HT1080 (cell line): ENCODE results near the gene GATA5. TPM values are rescaled to one million over a fixed set of nuclear protein-coding genes. Genes with fewer than 3 reads are reported as not detected.
"Not testable (repeated sequence)": the region's sequence is repeated elsewhere in the genome, so short reads cannot be mapped to it uniquely, and the experiment has no call there.

ENCODE experiments used
- DNase-seq: peaks from one replicate; pipeline ENCODE4 v3.0.0-alpha.2; 2015; ENCODE audit warnings: low read depth
- total RNA-seq: library from RNA; depleted of rRNA; stranded (reverse); fragments of >200 nt; shearing (Covaris generic); gene quantifications from 2 replicates; pipeline ENCODE4 v1.2.3, GENCODE V29; 2014

The GATA5 gene
- total RNA-seq, 1 experiment from 2014 or later = not detected

DNA sequence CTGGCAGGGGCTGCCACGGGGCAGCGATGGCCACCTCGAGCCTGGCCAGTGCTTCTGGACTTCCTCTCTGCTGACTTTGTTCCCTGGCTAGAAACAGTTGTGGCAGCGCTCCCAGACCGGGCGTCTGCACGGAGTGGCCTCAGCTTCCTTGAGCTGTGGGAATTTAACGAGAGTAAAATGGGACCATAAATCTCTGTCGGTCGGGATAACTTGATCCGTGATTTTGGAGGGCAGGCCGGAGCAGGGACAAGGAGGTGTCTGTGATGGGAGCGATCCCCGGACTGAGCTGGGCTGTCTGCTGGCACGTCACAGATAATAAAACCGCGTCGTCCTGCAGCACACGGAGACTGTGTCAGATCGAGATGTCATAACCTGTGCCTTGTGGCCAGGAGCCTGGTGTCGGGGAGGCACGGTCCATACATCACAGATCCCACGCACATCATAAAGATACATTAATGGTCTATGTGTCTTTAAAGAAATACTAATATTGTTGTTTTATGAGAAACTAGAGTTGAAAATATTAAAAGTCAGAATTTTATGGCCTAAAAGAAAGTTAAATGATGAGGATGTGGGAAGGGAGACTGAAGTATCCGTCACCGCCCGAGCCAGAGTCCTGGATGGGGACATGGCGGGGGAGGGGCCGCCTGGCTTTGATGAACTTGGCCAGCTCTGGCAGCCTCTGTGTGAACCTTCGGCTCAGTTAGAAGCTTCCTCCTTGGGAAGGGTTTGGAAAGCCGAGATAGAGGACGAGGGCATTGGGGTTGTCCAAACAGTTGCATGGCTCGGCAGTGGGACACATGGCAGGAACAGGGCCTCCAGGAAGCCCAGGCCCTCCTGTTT is 41.9 kb downstream of the GATA5 start:
- no peak for DNase-seq

DNA sequence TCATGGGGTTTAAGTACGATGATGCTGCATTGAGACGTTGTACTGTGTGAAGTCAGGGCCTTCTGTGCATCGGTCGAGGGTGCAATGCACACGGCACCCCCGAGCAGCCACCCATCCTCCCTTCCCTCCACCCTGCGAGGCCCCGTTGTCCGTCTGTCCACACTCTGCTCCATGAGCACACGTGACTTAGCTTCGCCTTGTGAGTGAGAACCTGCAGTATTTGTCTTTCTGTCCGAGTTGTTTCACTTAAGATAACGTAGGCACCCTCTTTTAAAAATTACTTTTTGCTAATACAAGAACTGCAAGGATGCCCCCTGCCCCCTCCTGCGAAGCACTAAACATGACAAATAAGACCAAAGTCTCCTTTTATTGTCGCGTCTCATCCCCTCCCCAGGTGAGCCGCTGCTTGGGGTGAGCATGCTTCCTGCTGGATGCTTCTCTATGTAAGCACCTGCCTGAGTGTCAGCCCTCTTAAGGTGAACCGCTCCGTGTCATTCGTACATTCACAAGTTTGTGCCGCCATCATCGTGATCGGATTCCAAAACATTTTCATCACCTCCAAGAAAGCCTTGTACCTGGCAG is 44.8 kb downstream of the GATA5 start:
- no peak for DNase-seq

DNA sequence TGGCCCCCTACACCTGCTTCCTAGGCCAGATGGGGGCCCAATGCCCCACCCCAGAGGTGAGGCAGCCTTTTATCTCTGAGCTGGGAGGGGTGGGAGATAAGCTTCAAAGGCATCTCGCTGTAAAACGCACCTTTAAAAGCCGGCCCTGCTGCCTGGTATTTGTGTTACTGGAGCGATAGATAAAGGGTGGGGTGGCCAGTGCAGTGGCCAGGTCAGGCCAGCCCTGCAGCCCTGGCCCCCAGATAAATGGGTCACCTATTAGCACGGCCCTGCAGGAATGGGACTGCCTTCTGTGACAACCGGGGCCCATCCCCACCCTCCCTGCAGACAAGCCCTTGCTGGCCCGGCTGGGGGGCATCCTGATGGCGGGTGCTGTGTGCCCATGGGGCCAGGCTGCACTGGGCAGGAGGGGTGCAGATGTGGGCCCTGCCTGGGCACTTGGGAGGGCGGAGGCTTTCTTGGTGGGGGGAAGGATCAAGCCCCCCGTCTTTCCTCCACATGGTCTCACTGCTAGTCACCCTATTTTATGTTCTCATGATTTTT is 45.4 kb downstream of the GATA5 start:
- DNase-seq = no peak

DNA sequence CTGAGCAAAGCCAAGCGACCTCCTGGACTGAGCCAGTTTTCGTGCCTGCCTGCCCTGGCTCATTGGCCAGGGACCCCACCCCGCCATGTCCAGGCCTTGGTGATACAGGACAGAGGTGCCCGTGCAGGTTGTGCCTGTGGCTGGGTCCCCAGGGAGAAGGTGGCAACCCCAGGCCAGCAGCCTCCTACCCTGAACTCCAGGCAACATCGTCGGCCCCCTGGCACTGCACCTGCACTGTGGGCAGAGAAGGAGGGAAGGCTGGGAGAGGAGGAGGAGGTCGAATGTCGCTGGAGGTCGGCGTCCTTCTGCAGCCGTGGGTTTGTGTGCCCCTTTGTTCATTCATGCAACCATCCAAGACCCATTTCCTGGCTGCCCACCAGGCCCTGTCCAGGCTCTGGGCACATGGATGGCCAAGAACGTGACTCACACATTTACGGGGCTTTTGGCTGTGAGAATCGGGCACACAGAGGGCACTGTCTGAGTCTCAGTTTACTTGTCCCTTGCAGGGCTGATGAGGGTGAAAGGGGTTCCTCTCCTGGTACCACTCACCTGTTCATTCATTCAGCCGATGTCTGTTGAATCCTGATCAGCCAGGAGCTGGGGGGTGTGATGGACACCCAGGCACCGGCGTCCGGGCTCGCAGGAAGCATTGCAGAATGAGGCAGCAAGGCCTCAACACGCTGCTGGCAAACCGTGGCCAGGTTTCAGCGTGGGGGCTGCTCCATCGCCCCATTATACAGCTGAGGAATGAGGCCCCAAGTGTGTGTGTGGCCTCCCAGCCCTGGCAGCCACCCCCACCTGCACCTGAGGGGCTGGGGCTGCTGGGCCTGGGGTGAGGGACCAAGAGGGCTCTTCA is 46.1 kb downstream of the GATA5 start:
- DNase-seq = no peak

DNA sequence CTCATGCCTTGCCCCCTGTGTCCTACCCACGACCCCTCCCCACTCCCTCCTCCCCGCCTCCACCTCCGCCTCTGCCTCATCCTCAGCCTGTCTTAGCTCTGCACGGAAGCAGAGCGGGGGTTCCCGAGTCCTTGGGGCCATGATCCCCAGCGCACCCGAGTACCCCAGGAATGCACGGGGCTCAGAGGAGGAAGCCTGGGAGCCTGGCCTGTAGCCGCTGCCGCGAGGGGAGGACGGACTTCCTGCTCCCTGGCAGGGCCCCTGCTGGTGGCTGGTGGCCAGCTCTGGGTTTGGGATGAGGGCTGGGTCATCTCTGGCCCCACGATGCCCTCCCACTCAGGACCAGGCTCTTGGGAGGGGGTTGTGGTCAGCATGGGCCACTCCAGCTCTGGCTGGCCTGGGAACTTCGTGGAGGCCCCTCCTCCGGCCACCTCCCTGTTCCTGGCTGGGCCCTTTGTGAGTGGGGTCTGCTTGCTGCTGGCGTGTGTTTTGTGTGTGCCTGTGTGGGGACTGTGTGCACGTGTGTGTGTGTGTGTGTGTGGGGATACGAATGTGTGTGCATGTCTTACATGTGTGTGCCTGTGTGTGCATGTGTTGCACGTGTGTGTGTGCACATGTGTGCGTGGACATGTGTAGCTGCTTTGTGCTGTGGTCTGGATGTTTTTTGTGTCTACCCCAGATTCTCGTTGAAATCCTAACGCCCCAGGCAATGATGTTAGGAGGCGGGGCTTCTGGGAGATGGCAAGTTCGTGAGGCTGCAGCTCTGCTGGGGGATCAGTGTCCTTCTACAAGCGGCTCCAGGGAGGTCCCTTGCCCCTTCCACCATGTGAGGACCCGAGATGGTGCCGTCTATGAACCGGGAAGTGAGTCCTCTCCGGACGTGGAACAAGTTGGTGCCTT is 47.1 kb downstream of the GATA5 start:
- no peak for DNase-seq

DNA sequence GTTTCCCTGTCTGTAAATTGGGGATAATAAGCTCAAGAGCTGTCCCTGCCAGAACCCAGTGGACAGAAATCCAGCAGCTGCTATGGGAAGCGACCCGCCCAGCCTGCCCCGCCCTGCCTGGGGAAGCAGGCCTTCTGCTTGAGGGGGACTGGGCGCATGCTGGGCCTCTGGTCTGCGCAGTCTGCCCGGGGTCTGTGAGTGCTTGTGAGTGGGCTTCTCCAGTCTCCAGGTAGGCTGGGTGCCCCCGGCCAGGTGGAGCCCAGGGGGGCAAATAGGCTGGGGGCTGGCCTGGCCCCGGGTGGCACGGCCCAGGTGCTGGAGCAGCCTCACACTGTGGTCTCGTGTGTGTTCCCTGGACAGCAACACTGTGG is 47.8 kb downstream of the GATA5 start:
- DNase-seq = no peak

DNA sequence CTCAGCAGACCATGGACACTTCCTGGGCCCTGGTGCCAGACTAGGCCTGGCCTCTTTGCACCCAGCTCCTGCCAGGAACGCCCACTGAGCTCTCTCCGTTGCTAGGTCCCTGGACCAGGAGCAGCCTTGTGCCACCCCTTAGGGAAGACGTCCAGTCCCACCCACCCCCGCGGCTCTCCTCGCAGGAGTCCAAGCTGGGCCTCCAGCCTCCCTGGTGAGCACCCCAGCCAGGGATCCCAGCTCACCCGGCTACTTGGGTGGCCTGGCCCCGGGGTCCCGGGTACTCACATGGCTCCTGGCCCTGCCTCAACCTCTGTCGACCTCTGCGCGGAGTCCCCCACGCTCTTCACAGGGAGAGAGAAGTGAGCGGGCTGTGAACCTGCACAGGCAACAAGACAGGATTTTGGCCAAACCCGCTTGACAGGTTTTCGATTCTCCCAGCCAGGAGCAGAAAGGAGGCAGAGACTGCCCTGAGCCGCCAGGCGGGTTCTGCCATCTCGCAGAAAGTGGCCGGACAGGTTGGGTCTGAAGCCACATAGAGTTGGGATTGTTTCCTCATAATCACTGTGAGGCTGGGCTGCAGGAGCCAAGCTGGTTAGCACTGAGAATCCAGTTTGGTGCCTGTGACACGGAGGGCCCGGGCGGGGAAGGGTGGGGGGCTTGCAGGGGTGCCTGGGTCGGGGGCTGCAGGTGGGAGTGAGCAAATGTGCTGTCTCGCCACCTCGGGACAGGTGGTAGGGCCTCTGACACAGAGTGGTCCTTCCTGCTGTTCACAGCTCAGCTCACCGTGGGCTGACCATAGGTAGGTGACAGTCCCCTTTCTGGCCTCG is 48.4 kb downstream of the GATA5 start, which contains the start of gene RBBP8NL:
RBBP8NL (minus strand) TSS at position 368 of the 830 bp plus-strand sequence. CDS start 7,892 bp downstream, outside the sequence.
- no peak for DNase-seq

DNA sequence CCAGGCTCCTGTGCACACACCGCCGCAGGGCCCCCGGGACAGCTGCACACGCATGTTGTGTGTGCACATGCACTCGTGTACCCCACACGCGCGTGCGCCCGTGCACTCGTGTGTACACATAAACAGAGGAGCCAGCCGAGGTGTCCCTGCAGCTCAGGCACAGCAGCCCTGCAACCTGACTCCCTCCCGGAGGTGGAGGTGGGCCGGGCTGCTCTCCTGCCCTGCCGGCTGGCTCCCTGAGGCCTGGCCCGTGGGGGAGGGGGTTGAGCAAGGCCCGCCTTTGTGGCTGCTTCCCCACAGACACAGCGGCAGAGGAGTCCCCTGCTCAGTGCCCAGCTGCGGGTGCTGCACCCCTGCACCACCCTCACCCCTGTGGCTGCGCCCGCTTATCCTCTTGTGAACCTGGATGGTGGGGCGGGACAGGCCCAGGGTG is 49.1 kb downstream of the GATA5 start:
- DNase-seq = no peak

DNA sequence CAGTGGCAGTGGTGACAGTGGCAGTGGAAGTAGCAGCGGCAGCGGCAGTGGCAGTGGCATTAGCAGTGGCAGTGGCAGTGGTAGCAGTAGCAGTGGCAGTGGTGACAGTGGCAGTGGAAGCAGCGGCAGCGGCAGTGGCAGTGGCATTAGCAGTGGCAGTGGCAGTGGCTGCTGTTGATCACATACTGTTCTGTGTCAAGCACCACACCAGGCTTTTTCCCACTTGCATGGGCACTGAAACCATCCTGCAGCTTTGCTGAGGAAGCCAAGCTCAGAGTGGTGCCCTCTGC is 49.8 kb downstream of the GATA5 start:
- DNase-seq = not testable (repeated sequence)

DNA sequence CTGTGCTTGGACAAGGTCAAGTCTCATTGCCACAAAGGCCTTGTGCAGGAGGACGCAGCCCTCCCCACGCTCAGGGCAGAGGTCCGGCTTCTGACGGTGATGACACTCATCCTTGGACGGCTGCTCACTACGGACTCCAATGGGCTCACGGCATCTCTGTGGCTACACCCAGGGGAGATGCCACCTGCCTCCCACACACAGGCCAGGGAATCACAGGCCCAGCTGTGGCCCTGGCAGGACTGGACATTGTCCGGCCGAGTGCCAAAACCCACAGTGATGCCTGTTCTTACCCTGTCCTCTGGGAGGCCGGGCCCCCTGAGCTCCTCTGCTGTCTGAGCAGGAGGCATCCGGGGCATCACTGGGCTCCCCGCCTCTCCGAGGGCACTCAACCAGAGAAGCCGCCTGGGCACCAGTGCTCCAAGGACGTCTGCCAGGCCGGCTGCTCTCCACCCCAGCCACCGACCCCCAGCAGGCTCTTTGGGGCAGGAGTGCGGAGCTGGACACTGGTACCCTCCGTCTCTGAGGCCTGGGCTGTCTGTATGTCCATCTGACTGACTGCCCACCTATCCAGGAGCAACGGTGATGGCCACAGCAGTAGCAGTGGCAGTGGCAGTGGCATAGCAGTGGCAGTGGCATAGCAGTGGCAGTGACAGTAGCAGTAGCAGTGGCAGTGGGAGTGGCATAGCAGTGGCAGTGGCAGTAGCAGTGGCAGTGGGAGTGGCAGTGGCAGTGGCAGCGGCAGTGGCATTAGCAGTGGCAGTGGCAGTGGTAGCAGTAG is 50.3 kb downstream of the GATA5 start:
- no peak for DNase-seq

DNA sequence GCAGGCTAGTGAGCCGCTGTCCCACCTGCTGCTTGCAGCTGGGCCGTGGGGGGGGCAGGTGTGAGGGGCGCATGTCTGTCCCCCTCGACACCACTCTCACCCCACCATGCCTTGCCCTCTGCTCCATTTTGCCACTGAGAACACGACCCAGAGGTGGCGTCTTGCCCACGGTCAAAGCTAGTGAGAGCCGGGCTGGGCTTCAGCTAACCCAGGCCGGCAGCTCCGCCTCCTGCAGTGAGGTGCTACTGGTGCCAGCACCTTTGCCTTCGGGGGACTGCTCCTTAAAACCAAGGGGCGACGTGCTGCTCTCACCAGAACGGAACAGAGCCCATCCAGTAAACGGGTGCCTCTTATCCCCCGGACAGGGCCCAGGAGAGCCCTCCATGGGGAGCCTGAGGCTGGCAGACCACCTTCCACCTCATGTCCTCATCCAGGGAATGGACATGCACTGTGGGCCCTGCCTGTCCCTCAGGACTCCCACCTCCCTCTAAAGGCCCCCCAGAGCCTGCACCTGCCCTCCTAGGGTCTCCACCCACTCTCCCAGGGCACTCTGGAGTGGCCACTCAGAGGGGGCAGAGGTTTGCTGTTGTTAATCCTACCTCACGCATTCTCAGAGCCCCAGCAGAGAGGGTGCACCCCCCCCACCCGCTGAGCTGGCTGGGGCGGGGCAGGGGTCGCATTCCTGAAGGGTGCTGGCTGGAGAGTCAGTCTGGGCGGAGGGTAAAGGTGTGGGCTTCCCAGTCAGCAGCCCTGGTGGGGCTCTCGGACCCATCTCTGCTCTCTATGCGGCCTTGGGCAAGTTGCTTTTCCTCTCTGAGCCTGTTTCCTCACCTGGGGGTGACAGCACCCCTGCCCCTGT is 51.3 kb downstream of the GATA5 start:
- no peak for DNase-seq

DNA sequence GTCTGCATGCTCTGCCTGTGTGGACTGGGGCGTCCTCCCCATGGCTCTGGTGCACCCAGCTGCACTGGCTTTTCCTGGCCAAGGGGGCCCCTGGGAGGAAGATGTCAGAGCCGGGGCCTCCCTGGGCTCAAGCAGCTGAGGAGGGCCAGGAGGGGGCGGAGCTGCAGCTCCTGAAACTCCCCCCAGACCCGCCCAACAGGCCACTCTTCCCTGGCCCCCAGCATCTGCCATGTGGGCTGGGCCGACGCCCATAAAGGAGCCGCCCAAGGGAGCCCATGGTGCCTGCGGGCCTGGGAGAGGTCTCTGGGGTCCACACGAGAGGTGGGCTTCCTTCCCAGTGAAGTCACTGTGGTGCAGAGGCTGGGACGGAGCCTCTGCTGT is 52.5 kb downstream of the GATA5 start:
- no peak for DNase-seq

DNA sequence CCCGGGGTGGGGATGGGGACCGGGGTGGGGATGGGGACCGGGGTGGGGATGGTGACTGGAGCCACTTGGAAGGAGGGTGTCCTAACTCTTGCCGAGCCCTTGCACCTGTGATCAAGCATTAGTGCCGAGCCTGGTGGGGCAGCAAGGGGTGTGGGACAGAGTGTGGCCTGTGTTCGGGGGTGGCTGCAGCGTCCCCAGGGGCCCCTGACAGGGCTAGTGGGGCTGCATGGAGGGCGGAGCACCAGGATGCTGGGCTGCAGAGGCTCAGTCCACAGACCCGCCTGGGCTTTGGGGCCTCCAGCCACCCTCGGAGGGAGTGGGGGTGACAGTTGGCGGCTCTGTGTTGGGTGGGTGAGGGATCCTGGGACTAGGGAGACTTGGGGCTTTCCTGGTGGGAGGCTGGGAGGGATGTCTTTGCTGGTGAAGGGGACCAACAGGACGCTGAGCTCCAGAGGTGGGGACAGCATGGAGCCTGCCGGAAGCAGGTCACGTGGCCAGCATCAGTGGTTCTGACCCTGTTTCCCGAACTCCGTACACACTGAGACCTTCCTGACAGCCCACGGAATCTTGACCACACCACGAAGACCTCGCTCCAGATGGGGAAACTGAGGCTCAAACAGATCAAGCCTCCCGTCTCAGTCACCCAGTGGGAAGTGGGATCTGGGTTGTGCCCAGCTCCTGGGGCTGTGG is 53.0 kb downstream of the GATA5 start:
- no peak for DNase-seq

DNA sequence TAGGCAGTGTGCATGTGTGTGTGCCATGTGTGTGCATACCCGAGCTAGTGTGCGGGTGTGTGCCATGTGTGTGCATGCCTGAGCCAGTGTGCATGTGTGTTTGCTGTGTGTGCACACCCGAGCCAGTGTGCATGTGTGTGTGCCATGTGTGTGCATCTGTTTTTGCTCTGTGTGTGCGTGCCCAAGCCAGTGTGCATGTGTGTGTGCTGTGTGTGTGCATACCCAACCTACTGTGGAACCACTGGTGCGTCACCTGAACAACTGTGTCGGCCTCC is 54.1 kb downstream of the GATA5 start:
- DNase-seq = no peak

DNA sequence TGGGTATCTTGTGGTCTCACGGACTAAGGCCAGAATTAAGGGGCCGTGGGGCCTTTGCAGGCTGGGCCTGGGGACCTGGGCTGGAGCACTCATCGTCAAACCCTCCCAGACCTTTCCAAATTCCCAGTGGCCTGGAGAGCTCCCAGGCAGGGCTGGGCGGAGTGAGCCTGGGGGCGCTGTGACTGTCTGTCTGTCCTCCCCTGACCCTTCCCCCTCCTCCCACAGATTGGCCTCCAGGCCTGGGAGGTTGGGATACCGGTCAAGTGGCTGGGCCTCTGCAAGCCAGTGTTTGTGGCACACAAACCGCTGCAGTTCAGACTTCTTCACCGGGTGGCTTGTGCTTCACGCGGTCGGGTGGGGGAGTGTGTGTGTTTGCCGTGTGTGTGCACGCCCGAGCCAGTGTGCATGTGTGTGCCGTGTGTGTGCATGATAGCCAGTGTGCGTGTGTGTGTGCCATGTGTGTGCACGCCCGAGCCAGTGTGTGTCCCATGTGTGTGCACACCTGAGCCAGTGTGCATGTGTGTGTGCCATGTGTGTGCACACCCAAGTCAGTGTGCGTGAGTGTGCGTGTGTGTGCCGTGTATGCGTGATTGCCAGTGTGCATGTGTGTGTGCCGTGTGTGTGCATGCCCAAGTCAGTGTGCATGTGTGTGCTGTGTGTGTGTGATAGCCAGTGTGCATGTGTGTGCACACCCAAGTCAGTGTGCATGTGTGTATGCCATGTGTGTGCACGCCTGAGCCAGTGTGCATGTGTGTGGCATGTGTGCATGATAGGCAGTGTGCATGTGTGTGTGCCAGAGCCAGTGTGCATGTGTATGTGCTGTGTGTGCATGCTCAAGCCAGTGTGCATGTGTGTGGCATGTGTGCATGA is 54.7 kb downstream of the GATA5 start:
- DNase-seq = no peak

DNA sequence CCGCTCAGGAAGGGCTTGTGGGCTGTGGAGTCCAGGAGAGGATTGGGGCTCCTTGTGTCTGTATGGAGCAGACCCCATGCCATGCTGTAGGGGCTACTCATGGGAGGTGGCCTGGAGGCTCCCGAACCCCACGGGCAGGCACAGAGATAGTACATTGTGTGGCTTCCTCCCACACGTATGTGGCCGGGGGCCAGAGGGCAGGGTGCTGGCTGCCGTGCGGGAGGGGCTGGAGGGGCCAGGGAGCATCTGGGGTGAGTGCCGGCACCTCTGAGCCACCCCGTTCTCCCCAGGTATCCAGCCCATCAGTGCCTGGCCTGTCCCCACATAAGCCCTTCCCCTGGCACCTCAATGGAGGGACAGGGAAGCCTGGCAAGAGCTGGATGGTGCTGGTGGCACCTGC is 56.0 kb downstream of the GATA5 start:
- DNase-seq = no peak
